Calu3 (cell line): ENCODE data around the gene SLC25A30. TPM values are rescaled to one million over a fixed set of nuclear protein-coding genes. Genes with fewer than 3 reads are reported as not detected.
"Not testable (repeated sequence)": the region's sequence is repeated elsewhere in the genome, so short reads cannot be mapped to it uniquely, and the experiment has no call there.

ENCODE experiments used
- BruUV-seq: library from RNA; stranded (reverse); fragments of 400-500 nt; replicated peaks from 2 replicates; lab custom pipeline; 2021; lab: Mats Ljungman, UMichigan
- CTCF ChIA-PET: fragments of 300-600 bp; sonication (Branson Sonifier 250); formaldehyde crosslinking; loops from one replicate; lab custom pipeline; 2022; ENCODE audit warnings: antibody characterized with exemption; lab: Charles Lee
- DNase-seq: peaks from one replicate; pipeline ENCODE4 v3.0.0; 2022
- H3K27ac Mint-ChIP-seq: one replicate; pipeline ENCODE4 v1.8.0; 2022; ENCODE audit warnings: mixed read lengths; ENCODE audit not compliant: unreplicated experiment
- H3K27me3 Mint-ChIP-seq: one replicate; pipeline ENCODE4 v1.8.0; 2022; ENCODE audit warnings: mixed read lengths; ENCODE audit not compliant: unreplicated experiment
- H3K36me3 Mint-ChIP-seq: one replicate; pipeline ENCODE4 v1.8.0; 2022; ENCODE audit warnings: mild to moderate bottlenecking, moderate library complexity, mixed read lengths; ENCODE audit not compliant: insufficient read depth, unreplicated experiment
- H3K4me1 Mint-ChIP-seq: one replicate; pipeline ENCODE4 v1.8.0; 2022; ENCODE audit warnings: mild to moderate bottlenecking, low read depth, mixed read lengths; ENCODE audit not compliant: unreplicated experiment
- H3K4me3 Mint-ChIP-seq: one replicate; pipeline ENCODE4 v1.8.0; 2022; ENCODE audit warnings: mild to moderate bottlenecking, low read depth, moderate library complexity, mixed read lengths; ENCODE audit not compliant: unreplicated experiment
- H3K9me3 Mint-ChIP-seq: one replicate; pipeline ENCODE4 v1.8.0; 2022; ENCODE audit warnings: low read depth, mixed read lengths; ENCODE audit not compliant: unreplicated experiment
- intact Hi-C: fragments of 100-400 bp; cut with micrococcal nuclease; formaldehyde crosslinking; loops from one replicate; pipeline ENCODE4 v1.10.0; 2022; ENCODE audit not compliant: unreplicated experiment
- total RNA-seq: library from RNA; stranded (reverse); gene quantifications from 2 replicates; pipeline ENCODE4 v1.2.3, GENCODE V29; 2022
- TF ChIP-seq, protein P1 (sequence below): fragments of 200-600 bp; IDR thresholded peaks from one replicate; pipeline ENCODE4 v1.8.0; 2022; ENCODE audit warnings: antibody characterized with exemption; ENCODE audit not compliant: unreplicated experiment

SLC25A30 gene
- total RNA-seq, 1 experiment from 2014 or later, result 18.2 TPM

DNA sequence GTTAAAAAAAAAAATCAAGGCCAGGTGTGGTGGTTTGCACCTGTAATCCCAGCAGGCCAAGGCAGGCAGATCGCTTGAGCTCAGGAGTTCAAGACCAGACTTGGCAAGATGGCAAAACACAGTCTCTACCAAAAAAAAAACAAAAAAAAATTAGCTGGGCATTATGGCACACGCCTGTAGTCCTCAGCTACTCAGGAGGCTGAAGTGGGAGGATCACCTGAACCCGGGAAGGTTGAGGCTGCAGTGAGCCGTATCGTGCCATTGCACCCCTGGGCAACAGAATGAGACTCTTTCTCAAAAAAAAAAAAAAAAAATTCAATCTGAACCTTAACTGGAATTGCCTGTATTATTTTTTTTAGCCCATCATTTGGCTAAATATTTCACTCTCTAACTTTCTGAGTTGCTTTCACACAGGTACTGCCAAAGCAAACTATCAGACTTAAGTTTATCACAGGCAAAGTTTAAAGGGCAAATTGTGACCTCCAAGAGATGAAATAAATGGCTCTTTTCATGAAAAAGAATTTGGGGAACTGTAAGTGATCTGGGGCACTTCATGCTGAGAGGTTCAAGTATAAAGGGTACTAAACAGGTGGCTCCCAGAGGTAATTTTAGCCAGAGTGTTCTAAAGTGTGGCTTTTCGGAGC is 14.7 kb upstream of the SLC25A30 start:
- no peaks in the 10 kb centered on the region for H3K4me1 Mint-ChIP-seq
- H3K27ac Mint-ChIP-seq, result no peak overlapping the region
- CTCF ChIA-PET, result interaction anchor here (0.7 kb wide), 1 partner anchor 854 kb away, joined by 3 read pairs; no protein-coding TSS in a partner anchor
- intact Hi-C loops, result no loop called here
- TF ChIP-seq, protein P1, sequence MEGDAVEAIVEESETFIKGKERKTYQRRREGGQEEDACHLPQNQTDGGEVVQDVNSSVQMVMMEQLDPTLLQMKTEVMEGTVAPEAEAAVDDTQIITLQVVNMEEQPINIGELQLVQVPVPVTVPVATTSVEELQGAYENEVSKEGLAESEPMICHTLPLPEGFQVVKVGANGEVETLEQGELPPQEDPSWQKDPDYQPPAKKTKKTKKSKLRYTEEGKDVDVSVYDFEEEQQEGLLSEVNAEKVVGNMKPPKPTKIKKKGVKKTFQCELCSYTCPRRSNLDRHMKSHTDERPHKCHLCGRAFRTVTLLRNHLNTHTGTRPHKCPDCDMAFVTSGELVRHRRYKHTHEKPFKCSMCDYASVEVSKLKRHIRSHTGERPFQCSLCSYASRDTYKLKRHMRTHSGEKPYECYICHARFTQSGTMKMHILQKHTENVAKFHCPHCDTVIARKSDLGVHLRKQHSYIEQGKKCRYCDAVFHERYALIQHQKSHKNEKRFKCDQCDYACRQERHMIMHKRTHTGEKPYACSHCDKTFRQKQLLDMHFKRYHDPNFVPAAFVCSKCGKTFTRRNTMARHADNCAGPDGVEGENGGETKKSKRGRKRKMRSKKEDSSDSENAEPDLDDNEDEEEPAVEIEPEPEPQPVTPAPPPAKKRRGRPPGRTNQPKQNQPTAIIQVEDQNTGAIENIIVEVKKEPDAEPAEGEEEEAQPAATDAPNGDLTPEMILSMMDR, result no peak
- H3K9me3 Mint-ChIP-seq, result no peaks in the 10 kb centered on the region
- DNase-seq, result no peak
- H3K36me3 Mint-ChIP-seq, result no peaks in the 10 kb centered on the region
- H3K27me3 Mint-ChIP-seq, result no peaks in the 10 kb centered on the region
- H3K4me3 Mint-ChIP-seq, result no peak overlapping the region
- BruUV-seq, result no TSS peak

DNA sequence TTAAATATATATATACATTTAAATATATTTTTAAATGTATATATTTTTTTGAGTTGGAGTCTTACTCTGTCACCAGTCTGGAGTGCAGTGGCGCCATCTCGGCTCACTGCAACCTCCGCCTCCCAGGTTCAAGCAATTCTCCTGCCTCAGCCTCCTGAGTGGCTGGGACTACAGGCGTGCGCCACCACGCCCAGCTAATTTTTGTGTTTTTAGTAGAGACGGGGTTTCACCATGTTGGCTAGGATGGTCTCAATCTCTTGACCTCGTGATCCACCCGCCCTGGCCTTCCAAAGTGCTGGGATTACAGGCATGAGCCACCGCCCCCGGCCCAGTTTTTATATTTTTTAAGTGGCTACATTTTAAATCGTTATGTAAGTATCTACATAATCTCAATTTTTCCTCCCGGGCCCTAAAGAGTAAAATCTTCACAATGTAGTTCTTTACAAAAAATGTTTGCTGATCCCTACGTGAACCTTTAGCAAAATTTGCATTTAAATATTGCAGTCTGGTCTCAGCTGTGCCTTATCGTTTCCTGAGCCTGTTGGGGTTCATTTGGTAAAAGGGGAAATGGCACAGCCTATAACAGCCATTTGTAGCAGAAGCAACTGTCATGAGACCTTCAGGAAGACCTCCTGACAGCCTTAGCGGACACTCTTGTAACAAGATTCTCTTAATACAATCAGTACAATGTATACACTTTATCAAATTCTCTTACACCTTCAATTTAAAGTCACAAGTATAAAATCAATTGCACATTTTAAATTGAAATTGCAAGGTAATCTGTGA is 8.1 kb upstream of the SLC25A30 start:
- H3K36me3 Mint-ChIP-seq, DNase-seq, H3K9me3 Mint-ChIP-seq, H3K4me1 Mint-ChIP-seq, H3K4me3 Mint-ChIP-seq, H3K27ac Mint-ChIP-seq, intact Hi-C loops, CTCF ChIA-PET, BruUV-seq, H3K27me3 Mint-ChIP-seq: not testable (repeated sequence)

DNA sequence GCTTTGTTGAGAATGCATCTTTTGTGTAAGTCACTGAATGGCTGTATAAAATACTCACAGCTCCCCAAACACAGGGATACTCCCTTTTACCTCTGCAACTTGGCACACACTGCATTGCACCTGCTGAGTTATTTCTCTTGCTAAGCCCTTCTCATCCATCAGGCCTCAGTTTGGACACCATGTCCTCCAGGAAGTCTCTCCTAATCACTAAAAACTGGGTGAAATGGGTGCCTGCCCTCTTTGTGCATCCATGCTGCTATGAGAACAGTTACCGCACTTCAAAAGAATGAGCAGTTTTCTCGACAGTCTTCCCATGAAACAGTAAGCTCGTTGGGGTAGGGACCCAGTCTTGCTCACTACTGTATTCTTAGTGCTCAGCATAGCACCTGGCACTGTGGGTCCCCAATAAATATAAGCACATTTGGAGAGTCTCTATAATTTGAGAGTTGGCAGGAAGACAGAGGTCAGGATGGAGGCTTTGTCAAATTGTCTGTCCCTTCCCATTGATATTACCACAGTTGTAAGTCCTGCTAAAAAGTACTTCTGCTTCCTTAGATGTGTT is 4.6 kb upstream of the SLC25A30 start:
- Mint-ChIP-seq H3K9me3 (no peaks in the 10 kb centered on the region), H3K27me3 (no peaks in the 10 kb centered on the region), H3K4me1 (no peaks in the 10 kb centered on the region), H3K27ac (no peak overlapping the region), H3K4me3 (no peak overlapping the region), H3K36me3 (peaks cover 9% of the 10 kb centered on the region)
- DNase-seq, result no peak
- intact Hi-C loops, result no loop called here
- TF ChIP-seq, protein P1, result no peak
- BruUV-seq, result no TSS peak
- CTCF ChIA-PET, result no interaction called here

DNA sequence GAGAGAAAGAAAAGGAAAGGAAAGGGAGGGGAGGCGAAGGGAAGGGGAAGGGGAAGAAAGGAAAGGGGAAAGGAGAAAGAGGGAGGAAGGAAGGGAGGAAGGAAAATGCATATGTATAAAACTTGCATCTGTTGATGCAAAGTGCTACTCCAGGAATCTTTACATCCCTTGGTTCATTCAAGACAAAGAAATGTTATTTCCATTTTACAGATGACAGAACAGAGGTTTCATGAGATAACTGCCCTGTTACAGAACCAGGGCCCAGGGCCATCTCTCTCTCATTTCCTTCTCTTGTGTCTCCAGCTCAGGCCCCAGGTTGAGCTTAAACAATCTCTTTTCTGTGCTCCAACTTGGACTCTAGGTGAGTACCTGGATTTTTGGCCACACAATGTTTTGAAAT is 1.8 kb upstream of the SLC25A30 start:
- no peak overlapping the region for H3K4me3 Mint-ChIP-seq
- TF ChIP-seq, protein P1, result no peak
- no peak overlapping the region for H3K27ac Mint-ChIP-seq
- H3K9me3 Mint-ChIP-seq, result no peaks in the 10 kb centered on the region
- intact Hi-C loops, result loop anchor here (5.0 kb wide), 1 partner anchor 47 kb away; no protein-coding TSS in a partner anchor
- no peaks in the 10 kb centered on the region for H3K27me3 Mint-ChIP-seq
- H3K36me3 Mint-ChIP-seq, result peaks cover 23% of the 10 kb centered on the region
- no TSS peak for BruUV-seq
- DNase-seq, result no peak
- CTCF ChIA-PET, result no interaction called here
- H3K4me1 Mint-ChIP-seq, result no peaks in the 10 kb centered on the region

DNA sequence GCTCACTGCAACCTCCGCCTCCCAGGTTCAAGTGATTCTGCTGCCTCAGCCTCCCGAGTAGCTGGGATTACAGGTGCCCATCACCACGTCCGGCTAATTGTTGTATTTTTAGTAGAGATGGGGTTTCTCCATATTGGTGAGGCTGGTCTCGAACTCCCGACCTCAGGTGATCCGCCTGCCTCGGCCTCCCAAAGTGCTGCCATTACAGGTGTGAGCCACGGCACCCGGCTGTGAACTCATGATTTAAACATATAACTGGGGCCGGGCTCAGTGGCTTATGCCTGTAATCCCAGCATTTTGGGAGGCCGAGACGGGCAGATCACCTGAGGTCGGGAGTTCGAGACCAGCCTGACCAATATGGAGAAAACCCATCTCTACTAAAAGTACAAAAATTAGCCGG is 1.2 kb upstream of the SLC25A30 start:
- peaks cover 28% of the 10 kb centered on the region for H3K36me3 Mint-ChIP-seq
- BruUV-seq, H3K4me1 Mint-ChIP-seq, H3K4me3 Mint-ChIP-seq, DNase-seq, CTCF ChIA-PET, H3K9me3 Mint-ChIP-seq, H3K27ac Mint-ChIP-seq, H3K27me3 Mint-ChIP-seq: not testable (repeated sequence)
- intact Hi-C loops, result loop anchor here (5.0 kb wide), 1 partner anchor 48 kb away; no protein-coding TSS in a partner anchor
